GM13977 (cell line): ENCODE measurements around the gene C7orf25.

ENCODE experiments used
- DNase-seq: peaks from one replicate; pipeline ENCODE4 v3.0.0; 2012; ENCODE audit warnings: low spot score
- CTCF ChIP-seq: IDR thresholded peaks from 2 replicates; pipeline ENCODE4 v1.5.1; 2012; ENCODE audit warnings: mild to moderate bottlenecking, control low read depth; ENCODE audit not compliant: insufficient read depth; ENCODE audit errors: extremely low read depth, missing control alignments
- in situ Hi-C: fragments of 300-500 bp; cut with MboI; formaldehyde crosslinking; loops from one replicate; pipeline ENCODE4 v1.12.0; 2022; ENCODE audit warnings: low sequenced_read_pairs, low pct_unique_long_range_greater_than_20kb, mixed read lengths, inconsistent platforms; ENCODE audit not compliant: unreplicated experiment

Gene C7orf25

GRCh38 chr7:42952328-42952727 lies 40.5 kb upstream of the C7orf25 start:
- no peak for DNase-seq
- in situ Hi-C loops = no loop called here
- TF ChIP-seq CTCF = no peak

- in situ Hi-C loops = no loop called here
- TF ChIP-seq CTCF = no peak
- no peak for DNase-seq
Observed at GRCh38 chr7:42950417-42950816, 38.5 kb upstream of the C7orf25 start.

DNA sequence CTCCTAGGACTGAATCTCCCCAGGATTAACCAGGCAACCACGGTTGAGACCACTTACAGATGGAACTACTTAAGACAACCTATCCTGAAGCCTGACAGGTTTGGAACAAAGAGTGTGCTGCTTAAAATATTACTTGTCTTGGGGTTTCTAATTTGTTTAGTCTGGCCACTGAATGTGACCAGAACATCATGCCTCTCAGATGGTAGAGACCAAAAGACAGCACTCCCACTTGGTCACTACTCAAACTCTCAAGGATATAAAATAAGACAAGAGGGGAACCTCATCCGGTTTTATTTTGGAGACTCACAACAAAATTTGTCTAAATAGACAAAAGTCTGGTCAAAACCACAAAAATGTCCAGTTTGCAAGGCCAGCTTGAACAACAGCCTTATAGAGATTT lies 35.7 kb upstream of the C7orf25 start:
- no peak for TF ChIP-seq CTCF
- DNase-seq = no peak
- in situ Hi-C loops = loop anchor here (10.0 to 25.0 kb wide), 4 partner anchors 157 to 890 kb away; no protein-coding TSS in a partner anchor

DNA sequence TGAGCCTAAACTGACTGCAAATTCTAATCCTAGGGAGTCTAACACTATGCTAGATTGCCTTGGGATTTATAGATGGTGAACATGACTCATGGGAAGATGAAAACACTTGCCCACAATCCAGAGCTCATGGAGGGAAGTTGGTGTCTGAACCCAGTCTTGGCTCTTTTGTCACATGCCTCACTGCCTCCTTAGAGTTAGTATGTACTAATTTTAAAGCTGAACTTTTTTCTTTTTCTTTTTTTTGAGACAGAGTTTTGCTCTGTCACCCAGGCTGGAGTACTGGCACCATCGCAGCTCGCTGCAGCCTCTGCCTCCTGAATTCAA lies 34.7 kb upstream of the C7orf25 start:
- TF ChIP-seq CTCF = no peak
- in situ Hi-C loops = loop anchor here (10.0 to 25.0 kb wide), 4 partner anchors 158 to 891 kb away; no protein-coding TSS in a partner anchor
- DNase-seq = no peak

- no peak for TF ChIP-seq CTCF
- in situ Hi-C loops = loop anchor here (10.0 to 25.0 kb wide), 4 partner anchors 159 to 891 kb away; no protein-coding TSS in a partner anchor
- peak; percentile 14 for DNase-seq
Observed at GRCh38 chr7:42945821-42946626, 34.2 kb upstream of the C7orf25 start.

- TF ChIP-seq CTCF = peak; percentile 92
- in situ Hi-C loops = loop anchor here (10.0 to 25.0 kb wide), 4 partner anchors 164 to 896 kb away; no protein-coding TSS in a partner anchor
Observed at GRCh38 chr7:42940985-42941847, 29.3 kb upstream of the C7orf25 start.

More at GRCh38 chr7:42940985-42941847, 29.3 kb upstream of the C7orf25 start:
- peak; percentile 51 for DNase-seq
